Adrenal gland (tissue), 5 donors: ENCODE data around the gene TMEM141.
A peak's percentile ranks its signal among the peaks of the same experiment; 100 is the strongest.
"Not testable (repeated sequence)": the region's sequence is repeated elsewhere in the genome, so short reads cannot be mapped to it uniquely, and the experiment has no call there.

ENCODE experiments used
- CTCF ChIP-seq, 6 experiments: fragments of 450-650 bp in 4 of 6; fragments of 200-600 bp in 2 of 6; sonication (generic) in 1 of 6; IDR thresholded peaks; 1 replicate in 5 of 6; 2 replicates in 1 of 6; pipeline versions ENCODE4 v1.5.1 to v1.8.0; 2016 to 2021; ENCODE audit warnings: antibody characterized with exemption in 6 of 6, mild to moderate bottlenecking in 2 of 6, moderate library complexity in 1 of 6
- POLR2A ChIP-seq, 2 donors: fragments of 450-650 bp; IDR thresholded peaks; one replicate each; pipeline ENCODE4 v1.6.1; 2017; ENCODE audit warnings: antibody characterized with exemption in 2 of 2, mild to moderate bottlenecking in 2 of 2, moderate library complexity in 1 of 2
- donor health status: DM: no; HTN: no; CAD: no.

- not testable (repeated sequence) for TF ChIP-seq POLR2A (IDR thresholded peaks at IDR 0.05)
- peak in 2 of 6 experiments; percentile 13 to 28 for TF ChIP-seq CTCF (IDR thresholded peaks at IDR 0.05)
Measured at GRCh38 chr9:136766410-136767120, 24.6 kb upstream of the TMEM141 start.
